Dendritic cell treated with granulocyte-macrophage colony-stimulating factor and Interleukin-4, amounts not matched to agents 40 ng/mL and 50 ng/mL, for 4 days (primary cell): ENCODE measurements around the gene LMBR1.

Experiments used
- H3K27ac Mint-ChIP-seq: one replicate; pipeline ENCODE4 v1.8.0; 2022; ENCODE audit warnings: mild to moderate bottlenecking, mixed read lengths
- H3K27me3 Mint-ChIP-seq: one replicate; pipeline ENCODE4 v1.8.0; 2022; ENCODE audit warnings: mild to moderate bottlenecking, mixed read lengths
- H3K36me3 Mint-ChIP-seq: one replicate; pipeline ENCODE4 v1.8.0; 2022; ENCODE audit warnings: low read depth, mixed read lengths
- H3K4me1 Mint-ChIP-seq: one replicate; pipeline ENCODE4 v1.8.0; 2022; ENCODE audit warnings: low read depth, mixed read lengths
- H3K4me3 Mint-ChIP-seq: one replicate; pipeline ENCODE4 v1.8.0; 2022; ENCODE audit warnings: mild to moderate bottlenecking, moderate library complexity, mixed read lengths
- H3K9me3 Mint-ChIP-seq: one replicate; pipeline ENCODE4 v1.8.0; 2022; ENCODE audit warnings: mixed read lengths
- intact Hi-C: fragments of 100-400 bp; cut with micrococcal nuclease; formaldehyde crosslinking; loops from one replicate; pipeline ENCODE4 v1.15.0; 2022

LMBR1 gene

DNA sequence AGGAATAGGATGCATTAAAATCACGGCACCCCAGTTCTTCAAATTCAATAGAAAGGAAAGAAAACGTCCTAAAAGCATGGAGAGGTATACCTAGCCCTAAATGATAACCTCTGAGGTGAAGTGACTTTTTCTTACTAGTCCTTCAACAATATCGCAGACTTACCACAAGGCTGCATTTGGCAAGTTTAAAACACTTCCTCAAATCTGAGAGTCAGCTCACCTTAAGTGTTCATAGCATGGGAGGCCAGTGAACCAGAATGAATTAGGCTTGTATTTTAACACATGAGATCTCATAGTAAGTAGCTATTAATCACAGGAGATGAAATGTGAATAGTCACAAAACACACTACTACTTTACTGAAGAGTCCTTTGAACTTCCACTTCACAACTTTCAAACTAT, 128.2 kb downstream of the LMBR1 start:
- Mint-ChIP-seq H3K9me3 (peaks cover 17% of the 10 kb centered on the region), H3K4me3 (no peak overlapping the region), H3K27me3 (no peaks in the 10 kb centered on the region), H3K36me3 (peaks cover 39% of the 10 kb centered on the region), H3K4me1 (peaks cover 6% of the 10 kb centered on the region), H3K27ac (no peak overlapping the region)
- intact Hi-C loops: no loop called here

DNA sequence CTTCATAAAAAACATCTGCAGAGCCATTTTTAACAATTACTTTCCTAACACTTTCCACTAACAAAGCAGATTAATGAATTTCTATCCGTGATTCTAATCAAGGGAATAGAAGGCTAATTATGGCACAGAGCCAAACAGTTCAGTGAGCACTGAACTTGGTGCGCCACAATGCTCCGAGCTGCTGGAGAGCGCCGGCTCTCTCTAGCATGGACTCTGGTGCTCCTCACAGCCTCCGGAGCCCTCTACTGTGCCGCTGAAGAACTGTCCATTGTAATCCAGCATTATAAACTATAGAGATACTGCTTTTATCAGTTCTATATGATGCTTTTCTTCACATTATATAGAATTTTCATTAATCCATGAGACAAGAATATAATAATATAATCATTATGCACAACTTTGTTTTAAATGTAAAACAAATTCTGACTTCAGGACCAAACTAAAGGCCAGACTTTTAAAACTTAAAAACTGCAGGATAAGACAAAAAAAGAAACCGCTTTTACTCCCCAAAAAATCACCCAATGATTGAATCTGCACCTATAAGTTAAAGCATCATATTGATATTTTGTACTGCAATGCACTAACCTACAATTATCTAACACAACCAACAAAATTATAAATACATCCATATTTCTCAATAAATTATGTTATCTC, 128.8 kb downstream of the LMBR1 start:
- no peak overlapping the region for H3K27ac Mint-ChIP-seq
- H3K4me1 Mint-ChIP-seq: peaks cover under 1% of the 10 kb centered on the region
- H3K27me3 Mint-ChIP-seq: no peaks in the 10 kb centered on the region
- H3K9me3 Mint-ChIP-seq: peaks cover 22% of the 10 kb centered on the region
- H3K4me3 Mint-ChIP-seq: no peak overlapping the region
- peaks cover 44% of the 10 kb centered on the region for H3K36me3 Mint-ChIP-seq
- intact Hi-C loops: no loop called here

DNA sequence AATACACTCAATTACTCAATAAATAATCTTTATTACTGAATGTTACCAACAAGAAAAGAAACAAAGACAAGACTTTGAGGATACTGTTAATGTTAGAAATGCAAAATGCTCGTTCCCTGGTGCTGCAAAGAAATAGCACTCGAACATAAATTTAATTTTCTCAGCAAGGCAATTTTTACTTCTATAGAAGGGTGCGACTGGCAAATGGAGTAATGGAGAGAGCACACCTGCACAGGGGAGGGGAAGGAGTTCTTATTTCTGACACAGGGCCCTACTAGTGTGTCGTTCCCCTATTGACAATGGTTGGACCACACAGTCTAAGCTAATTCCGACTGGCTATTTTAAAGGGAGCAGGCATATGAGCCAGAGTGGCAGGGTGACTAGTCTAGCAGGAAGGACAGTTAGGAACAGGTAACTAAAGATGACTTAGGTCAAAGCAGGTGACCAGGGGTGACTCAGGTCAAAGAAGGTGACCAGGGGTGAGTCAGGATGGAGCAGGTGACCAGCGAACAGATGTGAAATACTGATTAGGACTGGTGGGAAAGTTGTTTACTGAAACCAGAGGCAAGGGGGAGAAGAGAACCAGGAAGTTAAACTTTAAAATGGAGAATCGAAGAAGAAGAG, 133.3 kb downstream of the LMBR1 start:
- peaks cover 43% of the 10 kb centered on the region for H3K36me3 Mint-ChIP-seq
- H3K4me1 Mint-ChIP-seq: no peaks in the 10 kb centered on the region
- peaks cover 15% of the 10 kb centered on the region for H3K9me3 Mint-ChIP-seq
- H3K4me3 Mint-ChIP-seq: no peak overlapping the region
- H3K27me3 Mint-ChIP-seq: no peaks in the 10 kb centered on the region
- intact Hi-C loops: no loop called here
- H3K27ac Mint-ChIP-seq: no peak overlapping the region

DNA sequence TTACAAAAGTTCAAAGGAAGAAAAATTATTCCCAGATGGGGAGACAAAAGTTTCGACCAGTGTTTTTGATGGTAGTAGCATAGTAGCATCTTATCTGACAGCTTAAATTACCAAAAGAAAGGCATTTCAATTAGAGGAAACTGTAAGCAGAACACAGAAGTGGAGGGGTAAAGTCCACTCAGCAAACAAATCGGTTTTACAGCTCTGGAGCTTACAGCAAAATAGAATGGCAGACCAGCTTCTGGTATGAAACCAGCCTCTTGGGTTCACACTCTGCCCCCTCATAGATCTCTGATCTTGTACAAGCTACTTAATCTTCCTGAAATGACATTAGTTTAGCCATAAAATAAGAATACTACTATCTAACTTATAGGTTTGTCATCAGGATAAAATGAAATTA, 133.8 kb downstream of the LMBR1 start:
- H3K27ac Mint-ChIP-seq: no peak overlapping the region
- peaks cover 15% of the 10 kb centered on the region for H3K9me3 Mint-ChIP-seq
- no peak overlapping the region for H3K4me3 Mint-ChIP-seq
- H3K4me1 Mint-ChIP-seq: no peaks in the 10 kb centered on the region
- peaks cover 43% of the 10 kb centered on the region for H3K36me3 Mint-ChIP-seq
- intact Hi-C loops: no loop called here
- H3K27me3 Mint-ChIP-seq: no peaks in the 10 kb centered on the region

DNA sequence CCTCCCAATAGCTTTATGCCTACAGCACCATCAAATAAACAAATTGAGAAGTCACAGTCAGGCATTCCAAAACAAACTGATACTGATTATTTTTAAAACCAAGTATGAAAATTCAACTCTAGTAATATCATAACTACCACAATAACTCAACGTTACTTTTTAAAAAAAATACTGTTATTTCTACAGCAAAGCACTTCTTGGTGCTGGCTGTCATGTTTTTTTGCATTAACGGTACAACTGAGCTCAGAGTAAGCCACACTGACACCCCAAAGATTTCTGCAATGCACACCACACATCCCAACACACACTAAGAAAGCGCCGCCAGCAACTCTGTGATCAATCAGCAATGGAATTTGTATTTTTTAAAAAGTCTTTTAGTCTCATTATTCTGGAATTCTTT, 138.8 kb downstream of the LMBR1 start:
- Mint-ChIP-seq H3K27me3 (no peaks in the 10 kb centered on the region), H3K4me3 (no peak overlapping the region), H3K4me1 (peaks cover 7% of the 10 kb centered on the region), H3K27ac (no peak overlapping the region), H3K9me3 (no peaks in the 10 kb centered on the region), H3K36me3 (peaks cover 16% of the 10 kb centered on the region)
- intact Hi-C loops: no loop called here

DNA sequence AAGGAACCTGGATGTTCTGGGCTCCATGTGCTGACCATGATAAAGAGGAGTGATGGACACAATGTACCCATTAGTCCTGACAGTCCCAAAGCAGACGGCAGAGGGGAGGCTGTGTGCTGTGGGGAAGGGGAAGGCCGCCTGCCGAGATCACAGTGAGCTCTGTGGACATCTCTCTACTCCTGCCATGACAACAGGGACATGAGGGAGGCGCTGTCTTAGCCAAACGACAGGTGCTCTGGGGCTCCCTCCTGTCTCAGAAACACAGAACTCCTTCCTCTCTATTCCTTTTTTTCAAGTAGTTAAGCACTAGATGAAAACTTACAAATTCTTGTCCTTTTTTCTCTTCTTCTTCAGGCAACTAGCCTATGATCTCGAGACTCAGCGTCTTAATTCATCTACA, 139.4 kb downstream of the LMBR1 start:
- peaks cover 7% of the 10 kb centered on the region for H3K4me1 Mint-ChIP-seq
- no peaks in the 10 kb centered on the region for H3K27me3 Mint-ChIP-seq
- intact Hi-C loops: no loop called here
- no peak overlapping the region for H3K4me3 Mint-ChIP-seq
- H3K27ac Mint-ChIP-seq: no peak overlapping the region
- no peaks in the 10 kb centered on the region for H3K9me3 Mint-ChIP-seq
- H3K36me3 Mint-ChIP-seq: peaks cover 12% of the 10 kb centered on the region

DNA sequence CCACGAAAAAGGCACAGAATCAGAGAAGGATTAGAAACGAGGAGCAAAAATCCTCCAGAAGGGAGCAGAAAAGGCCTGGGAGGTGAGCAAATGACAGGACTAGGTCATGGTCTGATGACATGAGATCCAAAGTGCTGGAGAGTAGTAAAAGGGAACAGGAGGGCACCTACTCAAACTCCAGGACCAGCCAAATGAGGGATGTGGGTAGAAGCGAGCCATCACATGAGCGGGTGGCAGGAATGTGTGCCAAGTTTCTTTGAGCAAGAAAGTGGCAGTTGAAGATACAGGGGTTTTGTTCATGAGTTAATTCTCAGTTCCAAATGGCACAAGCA, 139.8 kb downstream of the LMBR1 start:
- Mint-ChIP-seq H3K27ac (no peak overlapping the region), H3K4me3 (no peak overlapping the region), H3K27me3 (no peaks in the 10 kb centered on the region), H3K9me3 (no peaks in the 10 kb centered on the region), H3K4me1 (peaks cover 7% of the 10 kb centered on the region), H3K36me3 (peaks cover 7% of the 10 kb centered on the region)
- intact Hi-C loops: no loop called here

DNA sequence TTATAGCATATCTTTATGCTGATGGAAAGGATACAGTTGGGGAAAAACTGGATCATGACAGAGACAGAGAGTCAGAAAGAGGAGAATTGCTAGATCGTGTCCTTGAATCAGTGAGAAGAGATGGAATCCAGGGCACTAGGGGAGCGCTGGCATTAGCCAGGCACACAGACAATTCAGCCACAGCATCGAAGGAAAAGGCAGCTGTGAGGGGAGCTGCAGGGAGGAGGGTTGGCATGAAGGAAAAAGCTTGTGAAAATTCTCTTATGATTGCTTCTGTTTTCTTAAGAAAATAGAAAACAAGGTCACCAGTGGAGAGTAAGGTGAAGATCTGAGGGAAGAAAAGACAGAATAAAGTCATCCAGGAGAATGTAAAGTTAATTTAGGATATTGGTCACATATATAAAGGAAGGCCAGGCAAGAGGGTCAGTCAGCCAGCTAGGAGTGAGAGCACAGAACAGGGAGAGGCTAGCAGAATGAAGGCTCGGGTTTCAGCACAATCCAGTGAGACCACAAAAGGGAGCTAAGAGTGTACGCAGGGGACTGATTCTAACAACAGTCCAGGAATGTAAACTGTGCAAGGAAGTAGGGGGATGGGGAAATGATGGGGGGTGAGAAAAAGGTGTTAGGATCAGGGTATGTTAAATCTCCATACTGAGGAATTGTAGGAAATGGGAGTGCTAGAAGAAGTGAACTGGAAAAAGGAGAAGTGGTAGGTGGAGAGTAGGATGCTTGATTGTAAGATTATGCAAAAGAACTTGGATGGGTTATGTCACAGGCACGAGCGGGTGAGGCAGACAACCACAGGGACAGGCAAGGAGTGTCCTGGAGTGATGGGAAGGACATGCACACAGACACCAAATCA, 140.4 kb downstream of the LMBR1 start:
- no peak overlapping the region for H3K27ac Mint-ChIP-seq
- H3K9me3 Mint-ChIP-seq: no peaks in the 10 kb centered on the region
- peaks cover 7% of the 10 kb centered on the region for H3K4me1 Mint-ChIP-seq
- no peaks in the 10 kb centered on the region for H3K27me3 Mint-ChIP-seq
- no peak overlapping the region for H3K4me3 Mint-ChIP-seq
- intact Hi-C loops: no loop called here
- peaks cover 7% of the 10 kb centered on the region for H3K36me3 Mint-ChIP-seq

DNA sequence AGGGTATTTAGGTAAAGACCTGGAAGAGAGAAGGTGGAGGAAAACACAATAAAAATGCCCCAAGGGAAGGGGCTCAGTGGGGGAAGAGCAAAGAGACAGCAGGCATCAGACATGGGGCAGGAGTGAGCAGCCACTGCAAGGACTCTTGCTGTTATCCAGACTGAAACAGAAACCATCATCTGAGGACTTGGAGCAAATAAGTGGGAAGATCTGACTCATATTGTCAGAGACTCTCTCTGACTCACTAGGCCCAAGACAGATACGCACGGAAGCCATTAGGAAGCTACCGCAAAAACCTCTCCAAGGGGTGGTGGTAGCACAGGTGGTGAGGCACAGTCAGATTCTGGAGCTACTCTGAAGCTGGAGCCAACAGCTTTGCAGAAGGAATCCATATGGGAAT, 141.7 kb downstream of the LMBR1 start:
- H3K27ac Mint-ChIP-seq: peak overlapping the region; percentile 53
- H3K9me3 Mint-ChIP-seq: no peaks in the 10 kb centered on the region
- H3K4me1 Mint-ChIP-seq: peaks cover 7% of the 10 kb centered on the region
- peaks cover 7% of the 10 kb centered on the region for H3K36me3 Mint-ChIP-seq
- intact Hi-C loops: no loop called here
- peak overlapping the region; percentile 2 for H3K4me3 Mint-ChIP-seq
- H3K27me3 Mint-ChIP-seq: no peaks in the 10 kb centered on the region

DNA sequence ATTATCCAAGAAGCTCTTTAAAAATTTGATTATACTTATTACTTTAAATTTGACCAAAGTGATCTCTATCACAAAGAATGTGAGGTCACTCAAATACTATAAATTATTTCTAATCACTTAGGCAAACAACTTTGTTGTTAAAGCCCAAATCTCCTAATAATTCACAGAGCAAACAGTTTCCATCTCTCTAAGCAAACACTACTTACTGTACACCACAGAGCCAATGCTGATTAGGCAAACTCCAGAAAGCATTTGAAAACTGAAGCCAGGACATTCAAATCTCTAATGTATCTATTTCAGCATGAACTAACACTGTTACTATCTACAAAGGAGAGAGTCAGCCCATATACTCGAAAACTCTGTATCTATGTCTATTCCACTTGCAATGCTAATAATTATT, 145.3 kb downstream of the LMBR1 start:
- Mint-ChIP-seq H3K36me3 (peaks cover 14% of the 10 kb centered on the region), H3K27ac (no peak overlapping the region), H3K4me3 (no peak overlapping the region), H3K27me3 (no peaks in the 10 kb centered on the region), H3K4me1 (peaks cover 7% of the 10 kb centered on the region), H3K9me3 (no peaks in the 10 kb centered on the region)
- intact Hi-C loops: no loop called here

DNA sequence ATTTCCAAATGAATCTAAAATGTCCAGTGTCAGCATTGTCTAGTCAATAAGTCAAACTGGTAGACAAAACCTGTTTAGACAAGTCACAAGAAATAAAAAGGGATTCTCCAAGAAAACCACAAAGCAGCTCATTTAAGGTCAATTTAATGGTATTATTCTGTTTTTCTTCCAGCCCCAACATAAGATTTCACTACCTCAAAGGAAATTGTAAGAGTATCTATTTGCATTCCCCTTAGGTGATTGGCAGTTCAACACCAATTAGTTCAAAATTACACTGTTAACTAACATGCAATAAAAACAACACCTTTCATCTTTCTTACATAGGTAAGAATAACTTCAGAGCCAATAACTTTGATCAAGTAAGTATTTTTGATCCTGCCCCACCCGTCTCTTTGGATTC, 146.1 kb downstream of the LMBR1 start:
- Mint-ChIP-seq H3K27ac (no peak overlapping the region), H3K4me1 (peaks cover 7% of the 10 kb centered on the region), H3K4me3 (no peak overlapping the region), H3K36me3 (peaks cover 14% of the 10 kb centered on the region), H3K27me3 (no peaks in the 10 kb centered on the region), H3K9me3 (no peaks in the 10 kb centered on the region)
- intact Hi-C loops: no loop called here

DNA sequence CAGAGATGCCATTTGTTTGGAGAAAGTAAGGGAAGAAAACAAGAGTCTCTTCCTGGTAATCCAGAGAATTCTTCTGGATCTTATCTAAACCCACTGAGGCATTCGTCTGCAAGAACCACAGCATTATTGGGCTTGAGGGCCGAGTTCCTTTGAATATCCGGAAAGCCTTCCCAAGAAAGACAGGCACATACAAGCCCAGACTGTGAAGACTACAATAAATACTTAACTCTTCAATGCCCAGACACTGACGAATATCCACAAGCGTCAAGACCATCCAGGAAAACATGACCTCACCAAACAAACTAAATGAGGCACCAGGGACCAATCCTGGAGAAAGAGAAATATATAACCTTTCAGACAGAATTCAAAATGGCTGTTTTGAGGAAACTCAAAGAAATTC, 153.4 kb downstream of the LMBR1 start:
- H3K4me1 Mint-ChIP-seq: no peaks in the 10 kb centered on the region
- no peak overlapping the region for H3K4me3 Mint-ChIP-seq
- peaks cover 14% of the 10 kb centered on the region for H3K9me3 Mint-ChIP-seq
- H3K27ac Mint-ChIP-seq: no peak overlapping the region
- H3K36me3 Mint-ChIP-seq: peaks cover 40% of the 10 kb centered on the region
- no peaks in the 10 kb centered on the region for H3K27me3 Mint-ChIP-seq
- intact Hi-C loops: no loop called here

DNA sequence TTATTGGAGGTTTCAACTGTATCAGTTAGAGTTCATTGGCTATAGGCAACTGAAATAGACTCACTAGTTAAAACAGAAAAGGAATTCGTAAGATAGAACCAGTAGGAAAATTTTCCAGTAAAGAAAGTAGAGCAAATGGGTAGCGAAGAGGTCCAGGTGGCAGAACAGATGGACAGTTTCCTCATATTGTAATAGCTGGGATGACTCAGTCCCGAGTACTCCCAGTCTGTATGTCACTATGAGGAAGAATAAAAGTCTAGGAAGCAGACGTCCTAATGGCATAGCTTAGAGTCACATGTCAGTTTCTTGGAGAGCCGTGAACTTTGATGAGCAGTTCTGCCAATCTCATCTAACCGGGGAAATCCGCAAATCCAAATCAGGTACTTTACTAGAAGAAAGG, 157.1 kb downstream of the LMBR1 start:
- Mint-ChIP-seq H3K4me1 (no peaks in the 10 kb centered on the region), H3K9me3 (peaks cover 33% of the 10 kb centered on the region), H3K4me3 (no peak overlapping the region), H3K27ac (no peak overlapping the region), H3K27me3 (no peaks in the 10 kb centered on the region), H3K36me3 (peaks cover 72% of the 10 kb centered on the region)
- intact Hi-C loops: no loop called here

DNA sequence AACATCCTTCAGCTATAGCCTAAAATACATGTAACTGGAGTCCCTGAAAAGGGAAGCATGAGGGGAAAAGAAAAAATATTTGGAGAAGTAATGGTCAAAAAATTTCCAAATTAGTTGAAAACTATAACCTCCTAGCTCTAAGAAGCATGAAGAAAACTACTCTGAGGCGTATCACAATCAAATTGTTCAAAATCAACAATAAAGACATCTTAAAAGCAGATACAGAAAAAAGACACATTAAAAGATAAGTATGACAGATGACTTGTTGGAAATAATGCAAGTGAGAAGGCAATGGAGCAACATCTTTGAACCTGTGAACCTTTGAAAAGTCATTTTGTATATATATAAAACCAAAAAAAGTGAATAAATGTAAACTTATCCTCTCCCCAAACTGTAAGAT, 159.3 kb downstream of the LMBR1 start:
- H3K4me3 Mint-ChIP-seq: no peak overlapping the region
- H3K9me3 Mint-ChIP-seq: peaks cover 33% of the 10 kb centered on the region

More for the DNA sequence above, 159.3 kb downstream of the LMBR1 start:
- peaks cover 77% of the 10 kb centered on the region for H3K36me3 Mint-ChIP-seq
- intact Hi-C loops: no loop called here
- no peaks in the 10 kb centered on the region for H3K4me1 Mint-ChIP-seq
- H3K27me3 Mint-ChIP-seq: no peaks in the 10 kb centered on the region
- no peak overlapping the region for H3K27ac Mint-ChIP-seq
